AG09309 (cell line): ENCODE results near the gene GLS.
"Not testable (repeated sequence)": the region's sequence is repeated elsewhere in the genome, so short reads cannot be mapped to it uniquely, and the experiment has no call there.

Source experiments
- DNase-seq: peaks from one replicate; pipeline ENCODE4 v3.0.0-alpha.2; 2010; ENCODE audit warnings: low read depth
- H3K4me3 ChIP-seq: 2 replicates; pipeline ENCODE4 v1.5.1; 2011; ENCODE audit warnings: mild to moderate bottlenecking, low read depth, low read length, moderate library complexity; ENCODE audit not compliant: control insufficient read depth
- CTCF ChIP-seq: IDR thresholded peaks from 2 replicates; pipeline ENCODE4 v1.5.1; 2011; ENCODE audit warnings: mild to moderate bottlenecking, low read depth, low read length, inconsistent platforms; ENCODE audit not compliant: insufficient read depth, control insufficient read depth; ENCODE audit errors: missing control alignments

Gene GLS

GRCh38 chr2:190863946-190864345, 16.7 kb upstream of the GLS start:
- no peak for DNase-seq
- no peak for TF ChIP-seq CTCF
- H3K4me3 ChIP-seq, result no peak overlapping the region

DNA sequence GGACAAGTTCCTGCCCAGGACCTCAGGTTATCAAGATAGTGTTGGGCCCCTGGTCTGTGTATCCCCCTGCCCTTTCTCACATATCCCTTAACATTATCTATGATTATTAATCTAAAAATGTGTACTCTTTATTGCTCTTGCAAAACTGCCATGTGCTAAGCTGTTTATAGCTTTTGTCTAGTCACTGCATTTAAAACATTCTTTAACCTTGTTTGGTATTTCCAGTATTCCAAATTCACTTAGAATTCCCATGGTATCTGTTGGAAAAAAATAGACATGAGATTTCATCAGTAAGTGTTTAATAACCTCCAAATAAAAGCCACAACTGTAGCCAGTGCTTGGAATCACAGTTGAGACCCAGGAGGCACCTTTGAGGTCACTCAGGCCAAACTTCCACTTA, 16.2 kb upstream of the GLS start:
- no peak for DNase-seq
- no peak overlapping the region for H3K4me3 ChIP-seq
- no peak for TF ChIP-seq CTCF

- DNase-seq, result no peak
- no peak overlapping the region for H3K4me3 ChIP-seq
- no peak for TF ChIP-seq CTCF
Measured at GRCh38 chr2:190867212-190867611, 13.4 kb upstream of the GLS start.

GRCh38 chr2:190867832-190868231, 12.8 kb upstream of the GLS start:
- H3K4me3 ChIP-seq, result no peak overlapping the region
- no peak for DNase-seq
- TF ChIP-seq CTCF, result no peak

GRCh38 chr2:190869721-190870120, 10.9 kb upstream of the GLS start:
- no peak for TF ChIP-seq CTCF

DNA sequence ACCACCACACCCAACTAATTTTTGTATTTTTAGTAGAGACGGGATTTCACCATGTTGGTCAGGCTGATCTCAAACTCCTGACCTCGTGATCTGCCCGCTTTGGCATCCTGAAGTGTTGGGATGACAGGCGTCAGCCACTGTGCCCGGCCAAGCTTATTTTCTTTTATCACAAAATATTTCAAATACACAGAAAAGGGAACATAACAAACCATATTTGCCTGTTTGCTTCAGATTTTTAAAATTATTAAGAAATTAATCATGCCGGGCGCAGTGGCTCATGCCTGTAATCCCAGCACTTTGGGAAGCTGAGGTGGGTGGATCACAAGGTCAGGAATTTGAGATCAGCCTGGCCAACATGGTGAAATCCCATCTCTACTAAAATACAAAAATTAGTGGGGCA, 7.2 kb upstream of the GLS start:
- not testable (repeated sequence) for DNase-seq, H3K4me3 ChIP-seq

More at GRCh38 chr2:190869721-190870120, 10.9 kb upstream of the GLS start:
- DNase-seq, result no peak
- no peak overlapping the region for H3K4me3 ChIP-seq

- DNase-seq, result no peak
- H3K4me3 ChIP-seq, result no peak overlapping the region
- no peak for TF ChIP-seq CTCF
Measured at GRCh38 chr2:190875891-190876290, 4.7 kb upstream of the GLS start.
